ENCODE data around the gene GALNT7. TPM values are rescaled to one million over a fixed set of nuclear protein-coding genes. Genes with fewer than 3 reads are reported as not detected.
A peak's percentile ranks its signal among the peaks of the same experiment; 100 is the strongest.

Gene GALNT7
- total RNA-seq, 2 experiments from 2014 or later: 8.5 to 11.1 TPM

GRCh38 chr4:173293663-173294062 is 125.1 kb downstream of the GALNT7 start:
- CTCF ChIA-PET: interaction anchor here (0.7 to 3.0 kb wide), 5 partner anchors 8 to 280 kb away, joined by 3 to 21 read pairs (median 3); no protein-coding TSS in a partner anchor
- DNase-seq: no peak
- Mint-ChIP-seq H3K36me3 (ENCODE audit: low read depth) (no peaks in the 10 kb centered on the region), H3K4me3 (no peak overlapping the region), H3K27ac (no peak overlapping the region), H3K27me3 (ENCODE audit: low read depth) (no peaks in the 10 kb centered on the region), H3K4me1 (ENCODE audit: low read depth) (peaks cover 9% of the 10 kb centered on the region), H3K9me3 (no peaks in the 10 kb centered on the region)
- intact Hi-C loops (cut with micrococcal nuclease): no loop called here

GRCh38 chr4:173294444-173294843 is 125.8 kb downstream of the GALNT7 start:
- peaks cover 2% of the 10 kb centered on the region for H3K4me1 Mint-ChIP-seq (ENCODE audit: low read depth)
- no peak for DNase-seq
- H3K36me3 Mint-ChIP-seq (ENCODE audit: low read depth): no peaks in the 10 kb centered on the region
- CTCF ChIA-PET: interaction anchor here (2.2 kb wide), 1 partner anchor 281 kb away, joined by 6 read pairs; no protein-coding TSS in a partner anchor
- H3K4me3 Mint-ChIP-seq: no peak overlapping the region
- H3K27ac Mint-ChIP-seq: no peak overlapping the region
- H3K27me3 Mint-ChIP-seq (ENCODE audit: low read depth): no peaks in the 10 kb centered on the region
- no peaks in the 10 kb centered on the region for H3K9me3 Mint-ChIP-seq
- intact Hi-C loops (cut with micrococcal nuclease): no loop called here

GRCh38 chr4:173301518-173302201 is 133.0 kb downstream of the GALNT7 start:
- no peaks in the 10 kb centered on the region for H3K9me3 Mint-ChIP-seq
- CTCF ChIA-PET: interaction anchor here (0.6 to 3.9 kb wide), 54 partner anchors 9 to 547 kb away, joined by 3 to 80 read pairs (median 4); partner anchors contain the start of gene GALNT7
- H3K27me3 Mint-ChIP-seq (ENCODE audit: low read depth): no peaks in the 10 kb centered on the region
- H3K4me3 Mint-ChIP-seq: no peak overlapping the region
- DNase-seq: peak; percentile 39
- H3K36me3 Mint-ChIP-seq (ENCODE audit: low read depth): peaks cover 9% of the 10 kb centered on the region
- H3K27ac Mint-ChIP-seq: no peak overlapping the region
- peaks cover 2% of the 10 kb centered on the region for H3K4me1 Mint-ChIP-seq (ENCODE audit: low read depth)
- intact Hi-C loops (cut with micrococcal nuclease): loop anchor here (1.0 to 2.0 kb wide), 4 partner anchors 13 to 288 kb away; no protein-coding TSS in a partner anchor

GRCh38 chr4:173307778-173308177 is 139.2 kb downstream of the GALNT7 start:
- H3K4me3 Mint-ChIP-seq: no peak overlapping the region
- H3K36me3 Mint-ChIP-seq (ENCODE audit: low read depth): peaks cover 13% of the 10 kb centered on the region
- CTCF ChIA-PET: interaction anchor here (0.6 to 2.3 kb wide), 4 partner anchors 12 to 287 kb away, joined by 3 to 6 read pairs (median 4); no protein-coding TSS in a partner anchor
- no peak for DNase-seq
- no peak overlapping the region for H3K27ac Mint-ChIP-seq
- intact Hi-C loops (cut with micrococcal nuclease): no loop called here
- H3K4me1 Mint-ChIP-seq (ENCODE audit: low read depth): no peaks in the 10 kb centered on the region
- no peaks in the 10 kb centered on the region for H3K27me3 Mint-ChIP-seq (ENCODE audit: low read depth)
- H3K9me3 Mint-ChIP-seq: no peaks in the 10 kb centered on the region

GRCh38 chr4:173311368-173311767 is 142.8 kb downstream of the GALNT7 start:
- CTCF ChIA-PET: interaction anchor here (2.5 kb wide), 1 partner anchor 10 kb away, joined by 18 read pairs; no protein-coding TSS in a partner anchor
- intact Hi-C loops (cut with micrococcal nuclease): no loop called here
- no peaks in the 10 kb centered on the region for H3K4me1 Mint-ChIP-seq (ENCODE audit: low read depth)

GRCh38 chr4:173314715-173315114 is 146.1 kb downstream of the GALNT7 start:
- Mint-ChIP-seq H3K9me3 (no peaks in the 10 kb centered on the region), H3K36me3 (ENCODE audit: low read depth) (peaks cover 4% of the 10 kb centered on the region), H3K4me3 (no peak overlapping the region), H3K4me1 (ENCODE audit: low read depth) (peaks cover 10% of the 10 kb centered on the region), H3K27ac (no peak overlapping the region), H3K27me3 (ENCODE audit: low read depth) (no peaks in the 10 kb centered on the region)
- CTCF ChIA-PET: interaction anchor here (0.6 kb wide), 1 partner anchor 84 kb away, joined by 3 read pairs; the partner anchor contains the start of gene SCRG1
- intact Hi-C loops (cut with micrococcal nuclease): no loop called here
- no peak for DNase-seq

More at GRCh38 chr4:173311368-173311767, 142.8 kb downstream of the GALNT7 start:
- H3K9me3 Mint-ChIP-seq: no peaks in the 10 kb centered on the region
- no peak overlapping the region for H3K27ac Mint-ChIP-seq
- peaks cover 4% of the 10 kb centered on the region for H3K36me3 Mint-ChIP-seq (ENCODE audit: low read depth)
- H3K27me3 Mint-ChIP-seq (ENCODE audit: low read depth): no peaks in the 10 kb centered on the region
- DNase-seq: no peak
- H3K4me3 Mint-ChIP-seq: no peak overlapping the region

- H3K4me1 Mint-ChIP-seq (ENCODE audit: low read depth): peaks cover 11% of the 10 kb centered on the region
- CTCF ChIA-PET: interaction anchor here (6.5 kb wide), 1 partner anchor 100 kb away, joined by 105 read pairs; no protein-coding TSS in a partner anchor
- H3K9me3 Mint-ChIP-seq: no peaks in the 10 kb centered on the region
- DNase-seq: no peak
- H3K27ac Mint-ChIP-seq: no peak overlapping the region
- no peaks in the 10 kb centered on the region for H3K27me3 Mint-ChIP-seq (ENCODE audit: low read depth)
- intact Hi-C loops (cut with micrococcal nuclease): no loop called here
- peaks cover 4% of the 10 kb centered on the region for H3K36me3 Mint-ChIP-seq (ENCODE audit: low read depth)
- no peak overlapping the region for H3K4me3 Mint-ChIP-seq
These were observed 147.4 kb downstream of the GALNT7 start for GRCh38 chr4:173316060-173316459.

- Mint-ChIP-seq H3K9me3 (no peaks in the 10 kb centered on the region), H3K4me1 (ENCODE audit: low read depth) (peaks cover 11% of the 10 kb centered on the region), H3K27ac (no peak overlapping the region), H3K36me3 (ENCODE audit: low read depth) (peaks cover 8% of the 10 kb centered on the region), H3K27me3 (ENCODE audit: low read depth) (no peaks in the 10 kb centered on the region), H3K4me3 (no peak overlapping the region)
- intact Hi-C loops (cut with micrococcal nuclease): no loop called here
- CTCF ChIA-PET: interaction anchor here (0.6 to 6.5 kb wide), 3 partner anchors 65 to 439 kb away, joined by 4 to 105 read pairs (median 5); no protein-coding TSS in a partner anchor
- DNase-seq: no peak
These were observed 148.4 kb downstream of the GALNT7 start for GRCh38 chr4:173317004-173317403.

GRCh38 chr4:173318240-173318639 is 149.6 kb downstream of the GALNT7 start:
- CTCF ChIA-PET: interaction anchor here (0.8 to 6.5 kb wide), 5 partner anchors 11 to 295 kb away, joined by 3 to 105 read pairs (median 3); no protein-coding TSS in a partner anchor
- no peak overlapping the region for H3K27ac Mint-ChIP-seq
- no peak for DNase-seq
- no peak overlapping the region for H3K4me3 Mint-ChIP-seq
- intact Hi-C loops (cut with micrococcal nuclease): loop anchor here (1.0 to 2.0 kb wide), 5 partner anchors 29 to 305 kb away; partner anchors contain the start of gene SAP30
- no peaks in the 10 kb centered on the region for H3K27me3 Mint-ChIP-seq (ENCODE audit: low read depth)
- H3K4me1 Mint-ChIP-seq (ENCODE audit: low read depth): peaks cover 11% of the 10 kb centered on the region
- H3K9me3 Mint-ChIP-seq: no peaks in the 10 kb centered on the region
- H3K36me3 Mint-ChIP-seq (ENCODE audit: low read depth): peaks cover 4% of the 10 kb centered on the region

- Mint-ChIP-seq H3K9me3 (no peaks in the 10 kb centered on the region), H3K4me3 (no peak overlapping the region), H3K36me3 (ENCODE audit: low read depth) (peaks cover 4% of the 10 kb centered on the region), H3K4me1 (ENCODE audit: low read depth) (peaks cover 11% of the 10 kb centered on the region), H3K27me3 (ENCODE audit: low read depth) (no peaks in the 10 kb centered on the region), H3K27ac (no peak overlapping the region)
- intact Hi-C loops (cut with micrococcal nuclease): loop anchor here (1.0 to 2.0 kb wide), 5 partner anchors 30 to 305 kb away; partner anchors contain the start of gene SAP30
- CTCF ChIA-PET: interaction anchor here (0.6 to 6.5 kb wide), 18 partner anchors 8 to 305 kb away, joined by 3 to 105 read pairs (median 4); partner anchors contain the start of gene HMGB2
- no peak for DNase-seq
These were observed 150.1 kb downstream of the GALNT7 start for GRCh38 chr4:173318648-173319211.

GRCh38 chr4:173319696-173320095 is 151.1 kb downstream of the GALNT7 start:
- no peak overlapping the region for H3K27ac Mint-ChIP-seq
- intact Hi-C loops (cut with micrococcal nuclease): loop anchor here (2.0 kb wide), 1 partner anchor 31 kb away; no protein-coding TSS in a partner anchor

More at GRCh38 chr4:173319696-173320095, 151.1 kb downstream of the GALNT7 start:
- no peak overlapping the region for H3K4me3 Mint-ChIP-seq
- peaks cover 11% of the 10 kb centered on the region for H3K4me1 Mint-ChIP-seq (ENCODE audit: low read depth)
- H3K36me3 Mint-ChIP-seq (ENCODE audit: low read depth): peaks cover 4% of the 10 kb centered on the region
- no peaks in the 10 kb centered on the region for H3K27me3 Mint-ChIP-seq (ENCODE audit: low read depth)
- DNase-seq: no peak
- CTCF ChIA-PET: interaction anchor here (0.8 to 6.5 kb wide), 11 partner anchors 9 to 306 kb away, joined by 4 to 105 read pairs (median 5); partner anchors contain the start of gene HMGB2
- H3K9me3 Mint-ChIP-seq: no peaks in the 10 kb centered on the region
